ENCODE results near the gene EPB41L3.
A peak's percentile ranks its signal among the peaks of the same experiment; 100 is the strongest.
"Not testable (repeated sequence)": the region's sequence is repeated elsewhere in the genome, so short reads cannot be mapped to it uniquely, and the experiment has no call there.

The EPB41L3 gene

GRCh38 chr18:5532066-5532465, 11.7 kb downstream of the EPB41L3 start:
- no peak for DNase-seq (ENCODE audit: low read depth in 2 of 2)

- no peak for DNase-seq (ENCODE audit: low read depth in 2 of 2)
Observed at GRCh38 chr18:5530629-5531178, 13.1 kb downstream of the EPB41L3 start.

- no peak for DNase-seq (ENCODE audit: low read depth in 2 of 2)
Observed at GRCh38 chr18:5529471-5529870, 14.3 kb downstream of the EPB41L3 start.

GRCh38 chr18:5527603-5528002, 16.2 kb downstream of the EPB41L3 start:
- peak; percentile 79 to 82 for DNase-seq (ENCODE audit: low read depth in 2 of 2)

GRCh38 chr18:5524660-5525059, 19.1 kb downstream of the EPB41L3 start:
- DNase-seq (ENCODE audit: low read depth in 2 of 2) = no peak

GRCh38 chr18:5521000-5521399, 22.8 kb downstream of the EPB41L3 start:
- no peak for DNase-seq (ENCODE audit: low read depth in 2 of 2)

GRCh38 chr18:5520464-5520863, 23.3 kb downstream of the EPB41L3 start:
- DNase-seq (ENCODE audit: low read depth in 2 of 2) = no peak

- no peak for DNase-seq (ENCODE audit: low read depth in 2 of 2)
Observed at GRCh38 chr18:5519448-5520298, 24.1 kb downstream of the EPB41L3 start.

GRCh38 chr18:5518899-5519371, 24.9 kb downstream of the EPB41L3 start:
- no peak for DNase-seq (ENCODE audit: low read depth in 2 of 2)

- no peak for DNase-seq (ENCODE audit: low read depth in 2 of 2)
Observed at GRCh38 chr18:5518179-5518770, 25.5 kb downstream of the EPB41L3 start.

GRCh38 chr18:5516841-5517240, 27.0 kb downstream of the EPB41L3 start:
- no peak for DNase-seq (ENCODE audit: low read depth in 2 of 2)

- no peak for DNase-seq (ENCODE audit: low read depth in 2 of 2)
Observed at GRCh38 chr18:5515011-5515784, 28.6 kb downstream of the EPB41L3 start.

- no peak for DNase-seq (ENCODE audit: low read depth in 2 of 2)
Observed at GRCh38 chr18:5513947-5514346, 29.9 kb downstream of the EPB41L3 start.

GRCh38 chr18:5512176-5512575, 31.6 kb downstream of the EPB41L3 start:
- DNase-seq (ENCODE audit: low read depth in 2 of 2) = no peak

GRCh38 chr18:5511541-5511940, 32.3 kb downstream of the EPB41L3 start:
- DNase-seq (ENCODE audit: low read depth in 2 of 2) = not testable (repeated sequence)

- DNase-seq (ENCODE audit: low read depth in 2 of 2) = no peak
Observed at GRCh38 chr18:5510135-5510846, 33.5 kb downstream of the EPB41L3 start.

- no peak for DNase-seq (ENCODE audit: low read depth in 2 of 2)
Observed at GRCh38 chr18:5508821-5509220, 35.0 kb downstream of the EPB41L3 start.

- no peak for DNase-seq (ENCODE audit: low read depth in 2 of 2)
Observed at GRCh38 chr18:5507756-5508155, 36.0 kb downstream of the EPB41L3 start.

- DNase-seq (ENCODE audit: low read depth in 2 of 2) = no peak
Observed at GRCh38 chr18:5506174-5506573, 37.6 kb downstream of the EPB41L3 start.

GRCh38 chr18:5503740-5504139, 40.1 kb downstream of the EPB41L3 start:
- DNase-seq (ENCODE audit: low read depth in 2 of 2) = peak in 1 of 2 experiments; percentile 20

GRCh38 chr18:5500158-5500939, 43.4 kb downstream of the EPB41L3 start:
- no peak for DNase-seq (ENCODE audit: low read depth in 2 of 2)

Data from fibroblast of skin of left biceps (primary cell).